Muscle of leg (tissue), 11 donors: Measurements from ENCODE around the gene ALS2CL. TPM values are rescaled to one million over a fixed set of nuclear protein-coding genes. Genes with fewer than 3 reads are reported as not detected.

Experiments
- DNase-seq: peaks from one replicate; pipeline ENCODE4 v3.0.0; 2013
- H3K27ac ChIP-seq: one replicate; pipeline ENCODE4 v1.5.1; 2013; ENCODE audit warnings: mild to moderate bottlenecking, low read length, control low read depth
- H3K27me3 ChIP-seq: one replicate; pipeline ENCODE4 v1.6.1; 2013; ENCODE audit warnings: low read length; ENCODE audit not compliant: control insufficient read depth, insufficient read depth
- H3K36me3 ChIP-seq: one replicate; pipeline ENCODE4 v1.6.1; 2013; ENCODE audit warnings: low read length; ENCODE audit not compliant: control insufficient read depth, insufficient read depth
- H3K4me1 ChIP-seq: one replicate; pipeline ENCODE4 v1.6.1; 2013; ENCODE audit warnings: low read length; ENCODE audit not compliant: control insufficient read depth, insufficient read depth
- H3K4me3 ChIP-seq: one replicate; pipeline ENCODE4 v1.5.1; 2013; ENCODE audit warnings: low read length, control low read depth
- H3K9me3 ChIP-seq: replicated peaks from 2 replicates; pipeline ENCODE4 v1.6.1; 2013; ENCODE audit warnings: low read depth, low read length; ENCODE audit not compliant: control insufficient read depth
- WGBS: methylation state at CpG from one replicate; pipeline ENCODE4 v1.1.5; 2013; ENCODE audit warnings: missing lambda C conversion rate; ENCODE audit not compliant: insufficient coverage; 5-methylcytosine and 5-hydroxymethylcytosine counted together
- polyA plus RNA-seq, 8 donors: library from polyadenylated mRNA; unstranded; fragments of 120-200 nt; gene quantifications; one replicate each; pipeline versions ENCODE4 v1.2.1 to v1.2.3, GENCODE V29; 2013; ENCODE audit warnings: inconsistent platforms in 1 of 8, low replicate concordance in 1 of 8; ENCODE audit not compliant: insufficient read length in 8 of 8, insufficient read depth in 1 of 8
- total RNA-seq: library from RNA; stranded (reverse); fragments of 120-200 nt; gene quantifications from one replicate; pipeline ENCODE4 v1.2.4, GENCODE V29; 2013

Gene ALS2CL
- total and polyA plus RNA-seq, 9 donors, result 1.9 to 7.3 (median 5.8) TPM

DNA sequence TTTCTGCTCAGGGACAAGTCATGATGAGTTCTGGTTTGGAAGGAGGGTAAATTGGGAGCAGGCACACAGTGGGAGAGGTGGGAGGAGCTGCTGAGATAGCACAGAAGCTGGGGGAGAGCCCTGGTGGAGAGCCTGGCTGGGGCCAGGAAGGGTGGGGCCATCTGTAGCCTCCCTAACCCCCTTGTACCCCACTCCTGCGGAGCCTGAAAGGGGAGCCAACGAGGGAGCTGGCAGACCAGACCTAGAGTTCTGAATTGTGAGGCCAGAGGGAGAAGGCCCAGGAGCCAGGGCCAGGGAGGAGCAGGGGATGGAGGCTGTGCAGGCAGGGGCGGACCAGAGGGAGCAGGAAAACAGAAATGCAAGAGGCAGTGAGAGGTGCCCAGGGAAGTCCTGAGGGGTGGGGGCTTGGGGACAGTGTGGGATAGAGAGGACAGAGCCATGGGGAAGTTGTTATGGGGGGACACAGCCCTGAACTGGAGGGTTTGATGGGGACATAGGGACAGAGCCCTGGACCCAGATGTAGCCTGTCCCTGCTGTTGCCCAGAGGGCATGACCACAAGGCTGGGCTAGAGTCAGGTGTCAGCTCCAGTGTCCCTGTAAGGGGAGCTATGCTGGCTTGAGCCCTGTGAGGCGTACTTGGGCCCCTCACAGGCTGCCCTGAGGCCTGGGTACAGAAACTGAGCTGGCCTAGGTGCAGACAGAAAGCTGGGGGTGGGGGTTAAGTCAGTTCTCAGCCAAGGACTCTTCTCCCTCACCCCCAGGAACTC lies 8.9 kb upstream of the ALS2CL start:
- WGBS, result 43% methylated on average over 1 of the region's 4 CpGs
- no peak for DNase-seq
- Histone ChIP-seq H3K9me3 (no peaks in the 10 kb centered on the region), H3K4me3 (no peak overlapping the region), H3K4me1 (peaks cover 41% of the 10 kb centered on the region), H3K36me3 (no peaks in the 10 kb centered on the region), H3K27ac (no peak overlapping the region), H3K27me3 (peaks cover 23% of the 10 kb centered on the region)

DNA sequence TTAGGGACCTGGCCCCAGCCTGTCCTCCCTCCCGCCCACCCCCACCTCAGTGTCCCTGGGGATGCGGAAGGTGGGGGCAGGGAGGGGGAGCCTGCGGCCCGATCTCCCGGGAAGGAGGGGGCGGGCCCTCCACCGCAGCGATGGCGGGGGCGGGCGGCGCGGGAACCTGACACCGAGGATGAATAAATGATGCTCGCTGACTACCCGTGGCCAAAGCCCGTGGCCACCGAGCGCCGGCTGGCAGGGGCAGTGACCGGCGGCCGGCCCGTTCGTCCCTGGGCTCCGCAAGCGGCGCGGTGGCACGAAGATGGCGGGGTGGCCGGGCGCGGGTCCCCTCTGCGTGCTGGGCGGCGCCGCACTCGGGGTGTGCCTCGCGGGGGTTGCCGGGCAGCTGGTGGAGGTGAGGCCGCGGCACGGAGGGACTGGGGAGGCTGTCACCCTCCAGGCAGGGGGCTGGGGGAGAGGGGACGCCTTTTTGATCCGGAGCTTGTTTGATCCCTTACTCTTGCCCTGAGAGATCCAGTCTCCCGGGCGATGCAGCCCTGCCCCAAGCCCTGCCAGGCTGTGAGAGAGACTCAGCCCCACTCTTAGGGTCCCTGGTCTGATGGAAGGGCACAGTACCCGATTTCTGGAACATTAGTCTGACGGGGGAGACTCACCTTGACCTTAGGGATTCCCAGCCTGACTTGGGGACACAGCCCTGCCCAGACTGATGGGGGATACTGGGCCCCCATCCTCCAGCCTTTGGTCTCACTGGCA lies 7.9 kb upstream of the ALS2CL start, which contains the start of gene TMIE:
Gene TMIE (plus strand): TSS at position 212 of the 759 bp plus-strand sequence. CDS start 96 bp downstream, at position 308.
- no peak for DNase-seq
- H3K4me3 ChIP-seq, result no peak within 1 kb of the TSS
- H3K36me3 ChIP-seq, result no peaks in the 10 kb centered on the region
- H3K27me3 ChIP-seq, result peaks cover 23% of the 10 kb centered on the region
- WGBS, result 4% methylated on average over 42 of the region's 51 CpGs
- no peaks in the 10 kb centered on the region for H3K9me3 ChIP-seq
- H3K27ac ChIP-seq, result no peak within 1 kb of the TSS
- H3K4me1 ChIP-seq, result peaks cover 43% of the 10 kb centered on the region

DNA sequence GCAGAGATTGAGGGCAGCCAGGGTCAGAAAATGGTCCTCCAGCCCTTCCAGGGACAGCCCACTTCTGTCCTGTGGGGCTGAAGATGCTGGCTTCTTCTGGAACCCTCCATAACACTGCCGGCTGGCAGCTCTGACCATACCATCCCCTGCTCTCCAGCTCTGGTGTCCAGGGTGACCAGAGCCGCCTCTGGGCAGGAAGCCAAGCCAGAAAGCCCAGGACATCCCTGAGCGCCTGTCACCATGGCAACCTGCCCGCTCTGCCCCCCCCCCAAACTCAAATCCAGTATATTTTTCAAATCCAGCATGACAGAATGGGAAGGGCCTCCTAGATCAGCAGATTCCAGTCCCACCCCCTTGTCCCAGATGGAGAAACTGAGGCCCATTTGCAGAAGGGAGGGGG lies 7.3 kb upstream of the ALS2CL start:
- Histone ChIP-seq H3K9me3 (no peaks in the 10 kb centered on the region), H3K27ac (no peak overlapping the region), H3K4me1 (peaks cover 45% of the 10 kb centered on the region), H3K27me3 (peaks cover 23% of the 10 kb centered on the region), H3K36me3 (no peaks in the 10 kb centered on the region), H3K4me3 (no peak overlapping the region)
- 23% methylated on average over 2 of the region's 4 CpGs for WGBS
- DNase-seq, result peak; percentile 53

DNA sequence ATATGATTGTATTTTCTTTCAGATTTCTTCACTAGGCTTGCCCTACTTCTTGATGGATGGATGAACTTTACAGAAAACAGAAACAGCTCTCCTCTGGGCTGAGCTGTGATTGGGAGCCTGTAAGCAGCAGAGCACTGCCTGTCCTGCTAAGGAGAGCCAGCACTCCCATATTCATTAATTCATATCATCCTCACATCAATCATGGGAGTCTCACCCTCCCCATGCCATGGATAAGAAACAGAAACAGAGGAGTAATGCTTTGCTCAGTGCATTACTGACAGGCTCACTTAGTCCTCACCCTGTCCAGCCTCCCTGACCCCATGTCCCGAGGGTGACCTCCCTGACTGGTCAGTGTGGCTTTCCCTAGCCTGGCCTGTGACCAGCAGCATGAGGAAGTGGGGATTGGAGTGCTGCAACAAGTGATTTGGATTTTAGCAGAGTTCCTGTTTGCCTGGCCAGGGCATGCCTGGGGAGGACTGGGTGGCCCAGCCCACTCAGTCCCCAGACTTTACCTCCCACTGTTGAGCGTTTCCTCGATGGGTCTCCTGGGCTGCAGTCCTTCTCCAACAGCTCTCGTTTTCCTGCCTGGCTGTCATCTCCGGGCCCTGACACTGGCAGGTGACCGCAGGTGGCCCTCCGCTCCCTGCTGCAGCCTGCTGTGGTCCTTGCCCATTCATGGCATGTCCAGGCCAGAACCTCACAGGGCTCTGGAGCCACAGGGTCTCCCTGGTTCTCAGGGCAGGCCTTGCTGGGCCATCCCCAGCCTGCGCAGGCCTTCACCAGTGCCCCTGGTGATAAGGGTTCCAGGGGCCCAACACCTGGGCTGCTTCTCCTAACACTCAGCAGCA lies 6.4 kb upstream of the ALS2CL start:
- Histone ChIP-seq H3K9me3 (no peaks in the 10 kb centered on the region), H3K36me3 (no peaks in the 10 kb centered on the region), H3K27me3 (peaks cover 23% of the 10 kb centered on the region), H3K4me3 (no peak overlapping the region), H3K27ac (no peak overlapping the region), H3K4me1 (peaks cover 46% of the 10 kb centered on the region)
- DNase-seq, result peak; percentile 49
- WGBS, result 75% methylated on average over 6 of the region's 8 CpGs

DNA sequence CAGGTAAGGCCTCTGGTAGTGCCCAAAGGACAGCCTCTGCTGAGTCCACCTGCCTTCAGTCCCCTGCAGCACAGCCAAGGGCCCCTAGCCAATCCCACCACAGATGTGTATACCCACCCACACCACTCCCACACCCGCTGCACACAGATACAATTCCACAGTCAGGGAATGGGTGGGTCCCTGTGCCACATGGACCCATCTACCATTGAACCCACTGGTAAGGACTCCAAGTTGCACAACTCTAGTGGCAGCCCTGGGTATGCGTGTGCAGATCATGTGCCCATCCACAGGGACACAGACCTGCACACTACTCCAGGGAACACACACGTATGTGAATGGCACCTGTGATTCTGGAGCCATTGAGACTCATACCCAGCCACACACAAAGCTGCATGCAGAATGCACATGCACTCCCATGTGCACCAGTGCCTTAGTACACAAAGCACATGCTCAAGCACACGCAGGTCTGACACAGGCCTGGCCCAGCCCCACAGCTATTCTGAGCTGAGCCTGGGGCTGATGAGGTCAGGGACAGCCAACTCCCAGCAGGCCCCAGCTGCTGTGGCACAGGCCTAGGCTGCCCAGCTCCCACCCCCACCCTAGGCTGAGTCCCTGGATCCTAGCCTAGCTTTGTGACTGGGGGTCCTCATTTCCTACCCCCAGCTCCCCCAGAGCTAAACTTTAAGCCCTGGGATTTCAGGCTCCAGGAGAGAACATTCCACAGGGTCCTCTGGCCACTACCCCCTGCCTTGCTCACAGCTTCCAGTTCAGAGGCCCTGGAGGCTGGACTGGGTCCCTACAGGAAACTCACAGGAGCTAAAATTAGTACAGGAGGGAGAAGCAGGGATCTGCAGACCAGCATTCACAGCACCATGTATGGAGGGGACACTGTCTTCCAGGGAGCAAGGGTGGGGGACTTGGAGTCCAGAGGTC lies 2.7 kb upstream of the ALS2CL start:
- DNase-seq, result peak; percentile 65
- no peak overlapping the region for H3K4me3 ChIP-seq
- peaks cover 23% of the 10 kb centered on the region for H3K27me3 ChIP-seq
- no peaks in the 10 kb centered on the region for H3K9me3 ChIP-seq
- no peaks in the 10 kb centered on the region for H3K36me3 ChIP-seq
- WGBS, result 86% methylated on average over 4 of the region's 4 CpGs
- H3K27ac ChIP-seq, result peak overlapping the region; percentile 90
- peaks cover 59% of the 10 kb centered on the region for H3K4me1 ChIP-seq

DNA sequence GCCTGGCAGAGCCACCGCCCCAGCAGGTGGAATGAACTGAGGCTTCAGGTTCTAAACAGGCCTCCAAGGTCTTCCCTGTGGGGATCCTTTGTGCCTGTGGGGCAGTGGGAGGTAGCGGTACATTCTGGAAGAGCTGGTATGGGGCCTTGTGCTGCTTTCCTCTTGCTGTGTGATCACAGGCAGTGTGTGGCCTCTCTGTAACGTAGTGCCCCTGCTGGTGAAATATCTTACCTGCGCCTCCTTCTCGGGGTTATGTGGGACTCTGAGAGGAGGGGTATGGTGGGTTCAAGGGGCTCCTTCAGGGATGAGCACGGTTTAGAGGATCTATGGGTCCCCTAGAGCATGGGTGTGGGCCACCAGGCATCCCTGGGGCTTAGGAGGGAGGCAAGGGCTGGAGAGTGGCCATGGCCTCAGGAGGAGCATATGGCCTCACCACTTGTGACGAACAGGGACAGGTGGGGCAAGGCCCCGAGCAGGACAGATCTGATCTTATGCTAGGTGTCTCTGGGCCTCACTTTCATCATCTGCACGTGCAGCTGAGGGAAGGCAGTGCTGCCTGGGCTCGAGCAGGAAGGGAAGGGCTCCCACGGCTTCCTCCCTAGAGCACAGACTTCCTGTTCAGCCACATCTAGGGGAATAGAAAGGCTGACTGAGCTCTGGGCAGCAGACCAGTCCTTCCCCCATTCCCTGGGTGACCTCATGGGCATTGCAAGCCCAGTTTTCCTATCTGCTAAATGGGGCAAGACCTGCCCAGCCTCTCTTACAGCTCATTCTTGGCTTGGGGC lies 1.9 kb upstream of the ALS2CL start:
- H3K4me1 ChIP-seq, result peaks cover 59% of the 10 kb centered on the region
- DNase-seq, result peak; percentile 84
- WGBS, result 45% methylated on average over 8 of the region's 11 CpGs
- H3K27ac ChIP-seq, result peak overlapping the region; percentile 90
- no peaks in the 10 kb centered on the region for H3K9me3 ChIP-seq
- no peaks in the 10 kb centered on the region for H3K36me3 ChIP-seq
- H3K4me3 ChIP-seq, result no peak overlapping the region
- H3K27me3 ChIP-seq, result peaks cover 21% of the 10 kb centered on the region

DNA sequence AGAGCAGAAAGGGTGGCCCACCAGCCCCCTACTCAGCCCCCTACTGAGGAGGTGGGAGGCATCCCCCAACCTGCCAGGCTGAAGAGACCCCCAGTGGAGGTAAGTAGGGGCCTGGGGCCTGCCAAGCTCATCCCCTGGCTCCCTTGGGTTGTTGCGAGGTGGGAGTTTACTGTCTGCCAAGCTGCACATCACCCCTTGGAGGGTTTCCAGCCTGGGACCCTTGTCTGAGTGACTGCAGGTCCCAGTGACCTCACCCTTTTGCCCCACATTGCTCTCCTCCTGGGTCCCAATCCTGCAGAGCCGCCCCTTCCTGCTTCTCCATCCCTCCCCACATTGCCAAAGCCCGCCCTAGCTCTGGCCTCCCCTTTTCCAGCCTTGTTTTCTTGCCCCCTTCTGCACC lies 1.0 kb upstream of the ALS2CL start:
- Histone ChIP-seq H3K4me3 (no peak overlapping the region), H3K27me3 (peaks cover 21% of the 10 kb centered on the region), H3K9me3 (no peaks in the 10 kb centered on the region), H3K4me1 (peaks cover 55% of the 10 kb centered on the region), H3K36me3 (no peaks in the 10 kb centered on the region), H3K27ac (no peak overlapping the region)
- DNase-seq, result no peak
- WGBS, result 92% methylated on average over 3 of the region's 3 CpGs

DNA sequence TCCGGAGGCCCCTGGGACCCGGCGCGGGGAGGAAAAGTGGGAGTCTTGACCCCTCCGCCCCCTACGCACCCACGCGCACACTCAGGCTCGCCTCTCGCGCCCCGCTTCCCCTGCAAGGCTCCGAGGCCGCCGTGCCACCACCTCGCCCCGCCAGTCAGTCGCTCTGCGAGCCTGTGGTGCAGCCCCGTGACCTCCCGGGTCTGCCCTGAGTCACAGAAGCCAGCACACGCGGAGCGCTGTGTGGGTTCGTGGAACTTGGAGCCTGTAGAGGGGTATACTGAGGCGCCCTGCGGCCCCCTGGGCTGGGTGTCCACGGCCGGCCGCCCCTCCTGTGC lies 380 bp upstream of the ALS2CL start:
- Histone ChIP-seq H3K36me3 (no peaks in the 10 kb centered on the region), H3K9me3 (no peaks in the 10 kb centered on the region), H3K4me1 (peaks cover 55% of the 10 kb centered on the region), H3K27ac (no peak overlapping the region), H3K4me3 (peak overlapping the region; percentile 34), H3K27me3 (peaks cover 21% of the 10 kb centered on the region)
- DNase-seq, result no peak
- 15% methylated on average over 15 of the region's 30 CpGs for WGBS

DNA sequence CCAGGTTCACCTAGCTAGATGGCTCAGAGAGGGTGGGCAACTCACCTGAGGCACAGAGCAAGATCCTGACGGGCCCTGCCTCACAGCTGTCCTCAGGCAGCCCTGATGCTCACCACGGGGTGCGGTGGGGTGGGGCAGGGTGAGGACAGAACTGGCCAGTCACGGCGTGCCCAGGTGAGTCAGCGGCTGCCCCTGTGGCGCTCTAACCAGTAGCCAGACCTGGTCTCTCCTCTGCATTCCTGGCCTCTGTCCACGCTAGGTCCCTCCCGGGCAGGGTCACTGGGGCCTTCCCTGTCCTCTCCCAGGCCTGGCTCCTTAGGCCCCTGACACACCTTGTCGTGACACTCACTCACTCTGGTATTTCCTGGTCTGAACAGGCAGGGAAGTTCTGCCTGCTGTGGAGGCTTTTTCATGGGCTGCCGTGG lies 901 bp downstream of the ALS2CL start:
- Histone ChIP-seq H3K9me3 (no peaks in the 10 kb centered on the region), H3K27ac (no peak overlapping the region), H3K36me3 (no peaks in the 10 kb centered on the region), H3K4me3 (peak overlapping the region; percentile 63), H3K27me3 (peaks cover 21% of the 10 kb centered on the region), H3K4me1 (peaks cover 55% of the 10 kb centered on the region)
- WGBS, result 59% methylated on average over 7 of the region's 11 CpGs
- no peak for DNase-seq
